HL-60 (cell line): ENCODE measurements around the gene TRMT61A.

Experiments used
- DNase-seq, 2 experiments: peaks; one replicate each; pipeline ENCODE4 v3.0.0-alpha.2; 2010 to 2020; ENCODE audit warnings: low read depth in 1 of 2, low spot score in 1 of 2
- H3K27ac ChIP-seq: fragments of 250-450 bp; sonication (Bioruptor Pico); replicated peaks from 2 replicates; pipeline ENCODE4 v1.5.1; 2020; ENCODE audit warnings: mild to moderate bottlenecking, moderate library complexity
- H3K27me3 ChIP-seq: fragments of 250-450 bp; sonication (Bioruptor Pico); 2 replicates; pipeline ENCODE4 v1.5.1; 2021; ENCODE audit warnings: mild to moderate bottlenecking, moderate library complexity; ENCODE audit not compliant: insufficient read depth, poor library complexity, severe bottlenecking
- H3K4me3 ChIP-seq: replicated peaks from 2 replicates; pipeline ENCODE4 v1.5.1; 2011; ENCODE audit warnings: mild to moderate bottlenecking, control low read depth, low read length; ENCODE audit not compliant: insufficient read depth
- CTCF ChIP-seq: IDR thresholded peaks from one replicate; pipeline ENCODE4 v1.5.1; 2011; ENCODE audit warnings: low read length, control low read depth, inconsistent platforms; ENCODE audit not compliant: insufficient read depth
- GABPA ChIP-seq: IDR thresholded peaks from 2 replicates; pipeline ENCODE4 v1.6.1; 2012; ENCODE audit warnings: low read depth
- POLR2AphosphoS5 ChIP-seq: IDR thresholded peaks from 2 replicates; pipeline ENCODE4 v1.6.1; 2012; ENCODE audit warnings: low read depth
- REST ChIP-seq: IDR thresholded peaks from 2 replicates; pipeline ENCODE4 v1.6.1; 2012; ENCODE audit warnings: low read depth; ENCODE audit not compliant: insufficient replicate concordance
- SPI1 ChIP-seq: IDR thresholded peaks from 2 replicates; pipeline ENCODE4 v1.6.1; 2012; ENCODE audit warnings: low read depth, mild to moderate bottlenecking, borderline replicate concordance

TRMT61A gene

GRCh38 chr14:103532216-103533136, 3.5 kb downstream of the TRMT61A start:
- Histone ChIP-seq H3K4me3 (no peak overlapping the region), H3K27ac (no peak overlapping the region), H3K27me3 (no peaks in the 10 kb centered on the region)
- no peak for TF ChIP-seq POLR2AphosphoS5
- TF ChIP-seq SPI1 = no peak
- TF ChIP-seq GABPA = no peak
- no peak for TF ChIP-seq REST
- no peak for TF ChIP-seq CTCF
- no peak for DNase-seq

GRCh38 chr14:103533137-103533998, 4.4 kb downstream of the TRMT61A start:
- H3K27ac ChIP-seq = no peak overlapping the region
- no peak for TF ChIP-seq GABPA
- TF ChIP-seq SPI1 = no peak
- no peak for TF ChIP-seq POLR2AphosphoS5
- TF ChIP-seq REST = no peak
- no peak for TF ChIP-seq CTCF
- H3K4me3 ChIP-seq = no peak overlapping the region

GRCh38 chr14:103533999-103534575, 5.1 kb downstream of the TRMT61A start:
- no peak for TF ChIP-seq SPI1
- Histone ChIP-seq H3K27me3 (peaks cover 7% of the 10 kb centered on the region), H3K4me3 (no peak overlapping the region), H3K27ac (no peak overlapping the region)
- no peak for DNase-seq

More at GRCh38 chr14:103533137-103533998, 4.4 kb downstream of the TRMT61A start:
- DNase-seq = no peak
- H3K27me3 ChIP-seq = no peaks in the 10 kb centered on the region

GRCh38 chr14:103534576-103535061, 5.6 kb downstream of the TRMT61A start:
- no peak overlapping the region for H3K4me3 ChIP-seq
- H3K27me3 ChIP-seq = peaks cover 12% of the 10 kb centered on the region
- TF ChIP-seq POLR2AphosphoS5 (no peak), REST (no peak), SPI1 (no peak), GABPA (no peak), CTCF (no peak)
- no peak for DNase-seq
- no peak overlapping the region for H3K27ac ChIP-seq
